IMR-90 (cell line): ENCODE data around the gene OTOGL.

Experiments used
- BHLHE40 ChIP-seq: fragments of 150-350 bp; IDR thresholded peaks from 2 replicates; pipeline ENCODE4 v1.6.1; 2016; ENCODE audit warnings: mild to moderate bottlenecking, low read depth, low read length
- CEBPB ChIP-seq: IDR thresholded peaks from 2 replicates; pipeline ENCODE4 v1.6.1; 2012; ENCODE audit warnings: low read depth, low read length, improper control_type of control experiment
- CTCF ChIP-seq: conservative IDR thresholded peaks from 2 replicates; pipeline ENCODE4 v1.5.1; 2012; ENCODE audit warnings: mild to moderate bottlenecking, low read depth, low read length, improper control_type of control experiment
- MXI1 ChIP-seq: IDR thresholded peaks from 2 replicates; pipeline ENCODE4 v1.6.1; 2012; ENCODE audit warnings: low read depth, mild to moderate bottlenecking, low read length, moderate library complexity, borderline replicate concordance
- NFE2L2 ChIP-seq: fragments of 150-350 bp; IDR thresholded peaks from 2 replicates; pipeline ENCODE4 v1.6.1; 2016; ENCODE audit warnings: low read depth, mild to moderate bottlenecking, low read length
- POLR2A ChIP-seq: IDR thresholded peaks from 2 replicates; pipeline ENCODE4 v1.6.1; 2012; ENCODE audit warnings: mild to moderate bottlenecking, low read depth, low read length
- RAD21 ChIP-seq: IDR thresholded peaks from 2 replicates; pipeline ENCODE4 v1.6.1; 2012; ENCODE audit warnings: low read length, improper control_type of control experiment
- RFX5 ChIP-seq: IDR thresholded peaks from 2 replicates; pipeline ENCODE4 v1.8.0; 2012; ENCODE audit warnings: low read depth, mild to moderate bottlenecking, low read length, moderate library complexity
- SMC3 ChIP-seq: fragments of 150-350 bp; IDR thresholded peaks from 2 replicates; pipeline ENCODE4 v1.6.1; 2016; ENCODE audit warnings: low read depth, mild to moderate bottlenecking, antibody characterized with exemption, low read length, moderate library complexity
- USF2 ChIP-seq: fragments of 150-350 bp; IDR thresholded peaks from 2 replicates; pipeline ENCODE4 v1.6.1; 2017; ENCODE audit warnings: mild to moderate bottlenecking, antibody characterized with exemption, low read length, low read depth

GRCh38 chr12:80264891-80265290 is 165.6 kb downstream of the OTOGL start:
- TF ChIP-seq CEBPB (no peak), POLR2A (no peak), CTCF (no peak), RFX5 (no peak), MXI1 (no peak), RAD21 (no peak), BHLHE40 (no peak), USF2 (no peak), NFE2L2 (no peak), SMC3 (no peak)
